NCI-H1436 (cell line): Measurements from ENCODE around the gene CD69.

Experiments
- DNase-seq: peaks from one replicate; lab custom pipeline; 2025; lab: John Stamatoyannopoulos, UW

Gene CD69

DNA sequence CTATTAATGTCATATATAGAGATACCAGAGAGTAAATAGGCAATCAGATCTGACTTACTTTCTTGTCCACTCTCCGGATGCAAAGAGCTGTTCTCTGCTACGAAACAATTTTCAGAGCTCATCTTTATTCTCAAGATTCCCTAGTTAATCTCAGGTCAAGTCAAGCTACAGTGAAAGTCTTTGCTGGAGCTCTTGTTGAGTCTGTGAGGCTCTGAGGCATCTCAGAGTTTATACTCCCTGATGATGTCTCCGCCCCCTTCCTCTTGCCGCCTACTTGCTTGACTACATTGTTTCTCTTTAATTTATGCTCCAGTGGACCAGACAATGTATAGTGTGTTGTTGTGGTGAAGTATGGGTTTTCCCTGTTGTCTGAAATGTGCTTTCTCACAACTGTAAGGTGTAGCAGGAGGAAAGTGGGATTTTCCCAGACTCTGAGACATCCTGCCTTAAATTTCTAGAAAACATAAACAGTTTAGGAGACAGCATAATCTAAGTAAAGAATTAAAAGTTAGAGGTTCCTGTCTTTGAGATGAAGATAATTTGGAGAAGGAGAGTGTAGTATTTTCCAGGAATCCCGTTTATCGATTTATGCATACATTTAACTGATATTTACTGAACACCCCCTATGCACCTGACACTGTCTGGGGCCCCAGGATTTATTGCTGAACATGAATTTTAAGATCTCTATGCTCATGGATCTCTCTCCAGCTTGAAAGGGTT lies at the start of gene CD69:
CD69 (minus strand) TSS at position 203 of the 720 bp plus-strand sequence; CDS start at position 122, 81 bp downstream.
- DNase-seq: no peak

DNA sequence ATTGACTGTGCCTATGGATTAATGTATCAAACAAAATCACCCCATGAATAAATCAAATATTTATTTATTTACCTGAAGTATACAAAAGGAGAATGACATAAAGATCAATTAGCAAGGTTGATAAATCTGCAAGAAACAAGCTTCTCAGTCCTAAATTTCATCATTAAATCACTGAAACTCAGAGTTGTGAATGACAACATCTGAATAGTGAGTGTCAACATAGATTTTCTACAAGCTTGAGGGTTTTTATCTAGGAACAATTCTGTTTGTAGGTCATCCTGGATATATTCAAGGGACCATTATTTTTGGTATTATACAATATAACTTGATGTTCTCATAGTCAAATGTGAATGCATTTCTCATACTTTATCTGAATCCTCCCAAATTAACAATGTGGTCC lies 49.2 kb upstream of the CD69 start:
- DNase-seq: no peak

- no peak for DNase-seq
Measured at GRCh38 chr12:9809338-9809737, 48.6 kb upstream of the CD69 start.

GRCh38 chr12:9808504-9808903 lies 47.8 kb upstream of the CD69 start:
- DNase-seq: no peak

DNA sequence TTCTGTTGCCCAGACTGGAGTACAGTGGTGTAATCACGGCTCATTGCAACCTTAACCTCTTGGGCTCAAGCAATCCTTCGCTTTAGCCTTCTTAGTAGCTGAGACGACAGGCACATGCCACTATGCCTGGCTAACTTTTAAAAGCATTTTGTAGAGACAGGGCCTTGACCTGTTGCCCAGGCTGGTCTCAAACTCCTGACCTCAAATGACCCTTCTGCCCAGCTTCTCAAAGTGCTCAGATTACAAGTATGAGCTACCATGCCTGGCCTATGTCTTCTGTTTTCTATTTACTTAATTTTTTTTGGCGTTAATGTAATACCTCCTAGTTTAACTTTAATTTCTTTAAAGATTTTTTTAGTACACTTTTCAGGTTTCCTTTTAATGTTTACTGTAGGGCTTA lies 46.0 kb upstream of the CD69 start:
- no peak for DNase-seq

GRCh38 chr12:9805883-9806282 lies 45.2 kb upstream of the CD69 start:
- DNase-seq: no peak

DNA sequence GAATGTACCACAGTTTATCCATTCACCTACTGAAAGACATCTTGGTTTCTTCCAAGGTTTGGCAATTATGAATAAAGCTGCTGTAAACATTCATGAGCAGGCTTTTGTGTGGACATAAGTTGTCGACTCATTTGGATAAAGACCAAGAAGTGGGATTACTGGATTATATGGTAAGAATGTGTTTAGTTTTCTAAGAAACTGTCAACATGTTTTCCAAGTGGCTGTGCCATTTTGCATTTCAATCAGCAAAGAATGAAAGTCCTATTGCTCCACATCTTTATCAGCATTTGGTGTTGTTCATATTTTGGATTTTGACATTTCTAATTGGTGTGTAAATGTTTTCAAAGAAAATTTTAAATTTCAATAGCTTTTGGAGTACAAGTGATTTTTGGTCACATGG lies 39.3 kb upstream of the CD69 start:
- no peak for DNase-seq

GRCh38 chr12:9797722-9798619 lies 37.3 kb upstream of the CD69 start:
- DNase-seq: no peak

GRCh38 chr12:9796971-9797370 lies 36.3 kb upstream of the CD69 start:
- no peak for DNase-seq

- no peak for DNase-seq
Measured at GRCh38 chr12:9796346-9796745, 35.6 kb upstream of the CD69 start.

DNA sequence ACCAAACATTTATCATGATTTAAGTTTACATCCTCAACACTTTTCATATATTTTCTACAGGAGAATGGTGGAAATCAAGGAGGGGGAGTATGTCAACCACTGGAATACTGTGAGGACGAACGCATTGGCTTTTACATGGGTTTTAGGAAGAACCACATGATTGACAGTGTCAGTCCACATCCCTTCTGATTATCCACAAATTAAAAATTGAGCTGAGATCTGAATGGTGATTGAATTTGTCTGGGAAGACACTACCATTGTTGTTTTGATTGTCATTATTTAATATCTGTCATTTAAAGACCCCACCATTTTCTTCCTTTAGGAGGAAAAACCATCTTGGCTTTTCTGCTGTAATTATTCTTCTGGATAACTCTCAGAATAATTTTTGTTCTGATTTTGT lies 35.2 kb upstream of the CD69 start:
- no peak for DNase-seq

- no peak for DNase-seq
Measured at GRCh38 chr12:9794484-9795093, 33.9 kb upstream of the CD69 start.

DNA sequence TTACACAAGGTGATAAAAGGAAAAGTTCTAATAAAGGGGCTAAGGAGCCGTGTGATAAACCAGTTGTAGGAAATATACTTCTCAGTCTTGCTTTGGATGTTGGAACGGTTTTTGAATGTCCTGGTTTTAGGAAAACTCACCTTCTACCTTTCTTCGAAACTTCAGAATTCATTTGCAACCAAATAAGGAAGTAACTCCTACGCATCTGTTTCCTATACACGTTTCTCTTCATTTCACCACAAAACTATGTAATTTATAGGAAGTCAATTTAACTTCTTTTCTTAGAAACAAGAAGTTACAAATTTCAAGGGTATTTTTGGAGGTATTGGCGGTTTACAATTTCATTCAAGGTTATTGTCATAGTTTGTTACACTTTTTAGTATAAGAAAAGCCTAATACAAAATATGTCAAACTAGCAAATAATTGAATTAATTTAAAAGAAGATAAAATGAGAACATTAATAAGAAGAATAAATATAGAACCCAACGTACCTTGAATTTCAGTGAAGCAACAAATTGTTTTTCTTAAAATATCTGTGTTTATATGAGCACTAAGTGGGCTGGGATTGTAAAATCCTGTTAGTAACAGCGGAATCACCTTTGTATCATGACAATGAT lies 33.2 kb upstream of the CD69 start:
- no peak for DNase-seq

GRCh38 chr12:9792961-9793617 lies 32.4 kb upstream of the CD69 start:
- DNase-seq: no peak

DNA sequence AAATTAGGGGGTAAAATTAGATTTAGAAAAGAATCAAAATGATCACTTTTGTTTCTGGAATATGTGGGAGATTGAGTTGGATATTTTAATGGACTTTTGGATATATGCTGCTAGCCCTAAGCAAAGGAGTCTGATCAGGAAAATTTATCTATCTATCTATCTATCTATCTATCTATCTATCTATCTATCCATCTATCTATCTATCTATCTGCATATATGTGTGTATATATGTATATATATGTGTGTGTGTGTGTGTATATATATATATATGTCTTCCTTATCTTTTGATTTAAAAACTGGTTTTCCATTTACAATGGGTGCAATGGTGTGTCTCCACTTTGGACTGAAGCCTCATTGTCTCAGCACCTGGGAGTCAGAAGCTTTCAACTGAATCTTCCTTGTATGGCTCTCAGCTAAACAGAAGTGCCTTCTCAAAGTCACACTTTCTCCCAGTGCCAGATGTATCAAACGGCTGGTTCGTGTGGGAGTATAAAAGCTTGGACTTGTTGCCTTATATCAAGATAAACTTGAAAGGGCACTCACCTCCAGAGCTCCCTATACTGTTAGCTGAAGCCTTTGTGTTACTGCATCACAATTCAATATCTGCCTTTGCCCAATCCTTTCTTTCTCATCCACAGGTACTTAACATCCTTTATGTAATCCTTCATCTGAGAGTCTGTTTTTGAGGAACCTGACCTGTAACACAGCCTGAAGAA lies 31.6 kb upstream of the CD69 start:
- no peak for DNase-seq

DNA sequence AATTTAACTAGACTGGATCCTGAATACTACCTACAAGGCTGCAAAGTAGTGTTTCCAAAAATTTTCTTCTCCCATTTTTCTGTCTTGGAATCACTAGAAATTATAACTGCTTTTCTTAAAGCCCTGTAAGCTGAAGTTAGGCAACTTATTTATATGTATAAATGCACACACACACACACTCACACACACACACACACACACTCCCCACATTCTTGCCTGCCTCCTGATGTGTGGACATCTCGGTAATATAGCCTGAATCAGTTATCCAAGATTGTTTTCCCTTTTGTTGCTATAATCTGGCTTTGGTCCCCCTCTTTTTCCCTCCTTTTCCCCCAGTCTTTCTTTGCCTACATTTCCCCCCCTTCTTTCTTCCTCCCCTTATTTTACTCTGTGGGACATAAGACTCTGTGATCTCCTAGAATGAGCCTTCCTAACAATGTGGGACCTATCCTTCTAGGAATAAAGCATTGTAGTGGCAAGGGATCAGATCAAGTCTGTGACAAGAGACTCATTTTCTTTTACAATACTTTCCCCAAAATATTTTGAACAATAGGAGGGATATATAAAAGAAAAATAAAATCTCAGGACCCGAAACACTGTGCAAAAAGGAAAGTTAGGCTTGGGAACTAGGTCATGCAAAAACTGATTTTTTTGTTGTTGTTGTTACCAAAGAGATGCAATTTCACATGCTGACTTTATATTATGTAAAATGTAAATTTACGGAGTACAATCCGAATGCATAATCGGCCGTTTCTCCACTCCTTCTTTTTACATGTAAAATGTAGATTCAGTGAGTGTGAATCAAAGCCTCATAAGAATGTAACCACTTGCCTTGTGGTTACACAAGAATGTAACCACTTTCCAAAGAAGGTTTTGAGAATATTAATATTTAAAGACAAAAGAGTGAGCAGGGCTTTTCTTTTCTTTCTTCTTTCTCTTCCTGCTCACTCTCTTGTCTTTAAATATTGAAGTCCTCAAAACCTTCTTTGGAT lies 26.3 kb upstream of the CD69 start:
- no peak for DNase-seq

DNA sequence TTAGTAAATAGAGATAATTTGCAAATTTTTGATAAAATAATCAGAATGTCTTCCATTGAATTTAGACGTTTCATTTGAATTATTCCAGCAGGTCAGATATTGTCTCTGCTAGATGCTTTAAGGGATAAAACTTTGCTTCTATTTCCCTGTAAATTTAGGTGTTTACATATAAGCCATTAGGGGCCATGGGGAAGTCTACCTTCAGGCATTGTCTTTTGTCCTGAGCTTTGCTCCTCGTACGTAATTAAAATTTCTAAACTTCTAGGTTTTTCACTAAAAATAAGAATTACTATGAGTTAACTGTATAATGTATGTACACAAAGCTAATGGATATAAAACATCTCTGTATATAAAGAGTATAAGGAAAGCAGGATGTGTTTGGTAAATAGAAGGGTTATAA lies 24.1 kb upstream of the CD69 start:
- DNase-seq: no peak

GRCh38 chr12:9784326-9784725 lies 23.6 kb upstream of the CD69 start:
- no peak for DNase-seq

GRCh38 chr12:9782547-9783382 lies 22.1 kb upstream of the CD69 start:
- no peak for DNase-seq
